ENCODE results near the gene CCSER1.

CCSER1 gene

DNA sequence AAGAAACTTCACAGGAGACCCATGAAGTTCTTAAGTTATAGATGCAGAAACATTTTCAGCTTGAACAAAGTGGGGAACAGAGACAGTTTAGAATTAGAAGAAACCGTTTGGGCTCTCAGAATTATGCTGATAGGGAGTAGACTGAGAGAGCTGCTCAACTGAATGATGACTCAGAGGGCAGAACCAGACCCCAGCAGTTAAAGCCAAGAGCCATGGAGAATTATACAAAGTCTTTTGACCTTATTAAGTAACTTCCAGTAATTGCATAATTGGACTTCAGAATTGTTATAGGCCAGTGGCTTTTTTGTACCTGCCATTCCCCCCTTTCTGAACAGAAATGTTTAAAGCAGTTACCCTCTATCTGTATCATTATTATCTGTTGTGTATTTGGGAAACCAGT, 642.1 kb downstream of the CCSER1 start:
- DNase-seq (ENCODE audit: insufficient read length, low spot score) = no peak
- no peak for FAIRE-seq
- TF ChIP-seq, protein P1, sequence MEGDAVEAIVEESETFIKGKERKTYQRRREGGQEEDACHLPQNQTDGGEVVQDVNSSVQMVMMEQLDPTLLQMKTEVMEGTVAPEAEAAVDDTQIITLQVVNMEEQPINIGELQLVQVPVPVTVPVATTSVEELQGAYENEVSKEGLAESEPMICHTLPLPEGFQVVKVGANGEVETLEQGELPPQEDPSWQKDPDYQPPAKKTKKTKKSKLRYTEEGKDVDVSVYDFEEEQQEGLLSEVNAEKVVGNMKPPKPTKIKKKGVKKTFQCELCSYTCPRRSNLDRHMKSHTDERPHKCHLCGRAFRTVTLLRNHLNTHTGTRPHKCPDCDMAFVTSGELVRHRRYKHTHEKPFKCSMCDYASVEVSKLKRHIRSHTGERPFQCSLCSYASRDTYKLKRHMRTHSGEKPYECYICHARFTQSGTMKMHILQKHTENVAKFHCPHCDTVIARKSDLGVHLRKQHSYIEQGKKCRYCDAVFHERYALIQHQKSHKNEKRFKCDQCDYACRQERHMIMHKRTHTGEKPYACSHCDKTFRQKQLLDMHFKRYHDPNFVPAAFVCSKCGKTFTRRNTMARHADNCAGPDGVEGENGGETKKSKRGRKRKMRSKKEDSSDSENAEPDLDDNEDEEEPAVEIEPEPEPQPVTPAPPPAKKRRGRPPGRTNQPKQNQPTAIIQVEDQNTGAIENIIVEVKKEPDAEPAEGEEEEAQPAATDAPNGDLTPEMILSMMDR (IDR thresholded peaks at IDR 0.05; ENCODE audit: insufficient read depth, missing control alignments) = no peak

DNA sequence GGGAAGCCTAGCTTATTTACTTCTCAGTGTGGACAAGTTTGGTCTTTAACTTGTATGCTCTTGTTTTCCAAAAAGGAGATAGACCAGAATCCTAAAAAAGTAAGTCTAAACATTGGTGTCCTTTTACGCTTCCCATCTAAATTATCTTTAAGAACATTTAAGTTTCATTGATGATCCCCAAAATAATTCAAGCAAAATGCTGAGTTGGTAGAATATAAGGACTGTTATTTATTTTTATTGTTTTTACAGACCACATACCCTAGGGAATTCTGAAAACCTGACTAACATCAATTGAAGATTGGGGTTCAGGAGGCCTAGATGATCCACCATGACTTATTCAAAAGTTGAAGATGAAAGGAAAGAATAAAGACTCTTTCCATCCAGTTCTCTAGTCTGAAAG, 653.0 kb downstream of the CCSER1 start:
- TF ChIP-seq, protein P1 (IDR thresholded peaks at IDR 0.05; ENCODE audit: insufficient read depth, missing control alignments) = no peak
- no peak for DNase-seq (ENCODE audit: insufficient read length, low spot score)
- no peak for FAIRE-seq

DNA sequence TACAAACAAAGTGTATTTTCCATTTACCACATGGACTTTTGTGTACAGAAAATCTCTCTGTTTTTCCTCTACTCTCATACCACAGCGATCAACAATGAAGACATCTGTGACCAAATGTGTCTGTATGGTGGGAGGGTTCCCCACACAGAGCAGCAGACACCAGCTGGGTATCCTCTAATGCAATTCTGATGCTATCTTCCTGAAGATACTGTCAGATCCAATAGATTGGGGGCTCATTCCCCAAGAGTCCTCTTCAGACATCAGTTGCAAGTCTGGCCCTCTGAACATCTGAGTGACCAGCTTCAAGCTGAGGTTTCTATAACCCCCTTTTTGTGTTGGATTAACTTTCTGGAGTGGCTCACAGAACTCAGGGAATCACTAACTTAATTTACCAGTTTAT, 659.4 kb downstream of the CCSER1 start:
- DNase-seq (ENCODE audit: insufficient read length, low spot score) = no peak
- TF ChIP-seq, protein P1 (IDR thresholded peaks at IDR 0.05; ENCODE audit: insufficient read depth, missing control alignments) = no peak
- FAIRE-seq = no peak

DNA sequence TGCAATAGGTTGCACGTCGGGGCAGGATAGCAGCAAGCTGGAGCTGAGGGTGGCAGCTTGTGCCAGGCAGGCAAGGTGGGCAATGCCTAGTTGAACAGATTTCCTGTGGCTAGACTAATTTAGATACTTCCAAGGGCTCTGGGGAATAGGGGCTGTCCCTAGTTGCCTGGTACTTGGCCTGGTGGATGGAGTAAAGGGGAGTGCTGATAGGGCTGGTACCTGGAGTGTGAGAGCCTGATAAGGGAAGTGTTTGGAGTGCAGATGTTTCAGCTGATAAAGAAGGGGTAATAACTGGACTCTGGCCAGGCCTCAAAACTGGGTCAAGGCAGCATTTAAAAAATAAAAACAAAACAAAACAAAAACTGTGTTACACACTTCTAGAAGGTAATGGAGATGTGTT, 665.5 kb downstream of the CCSER1 start:
- FAIRE-seq (no peak), DNase-seq (ENCODE audit: insufficient read length, low spot score) (no peak)
- TF ChIP-seq, protein P1 (IDR thresholded peaks at IDR 0.05; ENCODE audit: insufficient read depth, missing control alignments) = no peak

DNA sequence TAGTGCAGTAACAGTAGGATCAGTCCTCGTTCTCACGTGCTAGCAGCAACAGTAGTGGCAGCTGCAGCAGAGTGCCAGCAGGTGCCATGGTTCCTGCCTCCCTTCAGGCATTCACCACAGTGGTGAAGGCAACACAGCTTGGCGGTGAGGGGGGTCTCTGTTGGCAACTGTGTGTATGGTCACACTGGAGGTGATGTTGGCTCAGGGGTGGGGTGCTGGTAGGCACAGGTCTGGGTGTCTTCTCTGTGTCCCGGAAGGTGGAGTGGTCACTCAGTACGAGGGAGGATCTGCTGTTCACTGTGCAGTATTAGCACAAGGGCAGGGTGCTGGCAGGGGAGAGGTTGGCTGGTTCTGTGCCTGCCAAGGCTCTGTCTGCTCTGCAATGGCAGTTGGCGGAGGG, 671.8 kb downstream of the CCSER1 start:
- FAIRE-seq = no peak
- no peak for DNase-seq (ENCODE audit: insufficient read length, low spot score)
- TF ChIP-seq, protein P1 (IDR thresholded peaks at IDR 0.05; ENCODE audit: insufficient read depth, missing control alignments) = no peak

DNA sequence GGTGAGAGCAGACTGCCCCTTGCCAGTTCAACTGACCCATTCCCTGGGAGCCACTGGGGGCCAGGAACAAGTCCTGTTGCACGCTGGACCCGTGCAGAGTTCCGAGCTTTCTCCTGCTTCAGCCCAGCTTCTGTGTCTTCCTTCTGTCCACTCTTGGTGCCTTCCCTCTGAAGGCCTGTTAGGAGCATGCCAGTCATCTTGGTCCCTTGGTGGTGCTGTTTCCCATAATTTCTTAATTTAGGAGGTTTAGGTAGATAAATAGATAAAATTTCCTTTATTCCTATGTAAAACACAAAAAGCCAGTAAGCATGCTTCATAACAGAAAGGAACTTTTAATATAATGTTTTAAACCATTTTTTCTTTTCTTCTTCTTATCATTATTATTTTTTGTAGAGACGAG, 672.7 kb downstream of the CCSER1 start:
- DNase-seq (ENCODE audit: insufficient read length, low spot score) = no peak
- TF ChIP-seq, protein P1 (IDR thresholded peaks at IDR 0.05; ENCODE audit: insufficient read depth, missing control alignments) = no peak
- FAIRE-seq = no peak

DNA sequence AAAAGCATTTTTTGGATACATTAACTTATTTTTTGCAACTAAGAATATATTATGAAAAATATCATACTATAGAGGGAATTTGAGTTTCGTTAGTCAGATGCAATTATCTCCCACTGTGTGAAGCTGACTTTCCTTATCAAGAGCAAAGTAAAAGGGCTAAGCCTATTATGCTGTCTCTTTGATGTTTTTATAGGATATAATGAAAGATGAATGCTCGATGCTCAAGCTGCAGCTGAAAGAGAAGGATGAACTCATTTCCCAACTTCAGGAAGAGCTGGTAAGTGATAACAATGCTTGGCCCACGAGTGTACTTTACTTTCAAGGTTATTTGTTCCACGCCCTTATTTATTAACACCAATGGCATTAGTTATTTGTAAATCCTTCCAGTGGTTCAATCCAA, 688.4 kb downstream of the CCSER1 start:
- TF ChIP-seq, protein P1 (IDR thresholded peaks at IDR 0.05; ENCODE audit: insufficient read depth, missing control alignments) = no peak
- DNase-seq (ENCODE audit: insufficient read length, low spot score) (no peak), FAIRE-seq (no peak)

Data from D721Med (cell line).